Keratinocyte (primary cell): ENCODE data around the gene FSIP1. TPM values are rescaled to one million over a fixed set of nuclear protein-coding genes. Genes with fewer than 3 reads are reported as not detected.

Source experiments
- DNase-seq: peaks from one replicate; pipeline ENCODE4 v3.0.0-alpha.2; 2011; ENCODE audit warnings: low read depth, missing footprints, low spot score
- FAIRE-seq: peaks from 2 replicates; lab custom pipeline; 2011; peaks lifted over from hg19 to GRCh38; lab: Jason Lieb, UNC
- H2AFZ ChIP-seq: 2 replicates; pipeline ENCODE4 v1.6.0; 2012; ENCODE audit warnings: low read length, control low read depth, inconsistent platforms; ENCODE audit not compliant: control insufficient read depth
- H3K27ac ChIP-seq: 2 replicates; pipeline ENCODE4 v1.5.1; 2011; ENCODE audit warnings: low read length; ENCODE audit not compliant: control insufficient read depth, insufficient read depth
- H3K27me3 ChIP-seq: 3 replicates; pipeline ENCODE4 v1.6.0; 2011; ENCODE audit warnings: low read length; ENCODE audit not compliant: control insufficient read depth, insufficient read depth; ENCODE audit errors: extremely low read depth
- H3K36me3 ChIP-seq, 2 experiments: 2 replicates in 1 of 2; 3 replicates in 1 of 2; pipeline ENCODE4 v1.5.1; 2011; ENCODE audit warnings: low read length in 2 of 2, mild to moderate bottlenecking in 1 of 2; ENCODE audit not compliant: control insufficient read depth in 2 of 2, insufficient read depth in 2 of 2; ENCODE audit errors: extremely low read depth in 1 of 2
- H3K4me1 ChIP-seq: 3 replicates; pipeline ENCODE4 v1.5.1; 2011; ENCODE audit warnings: low read length; ENCODE audit not compliant: control insufficient read depth, insufficient read depth; ENCODE audit errors: extremely low read depth
- H3K4me2 ChIP-seq: 3 replicates; pipeline ENCODE4 v1.6.0; 2011; ENCODE audit warnings: low read depth, low read length; ENCODE audit not compliant: control insufficient read depth, insufficient read depth; ENCODE audit errors: extremely low read depth
- H3K4me3 ChIP-seq, 3 experiments: fragments of 200-600 bp in 1 of 3; sonication (generic) in 1 of 3; 2 replicates in 2 of 3; 3 replicates in 1 of 3; pipeline ENCODE4 v1.5.1; 2011 to 2016; ENCODE audit warnings: low read length in 3 of 3, mild to moderate bottlenecking in 3 of 3, control low read depth in 2 of 3, inconsistent platforms in 1 of 3, low read depth in 1 of 3, mixed read lengths in 1 of 3, mixed run types in 1 of 3, moderate library complexity in 1 of 3; ENCODE audit not compliant: control insufficient read depth in 2 of 3, insufficient read depth in 2 of 3; ENCODE audit errors: extremely low read depth in 1 of 3
- H3K79me2 ChIP-seq: 2 replicates; pipeline ENCODE4 v1.6.0; 2012; ENCODE audit warnings: low read length; ENCODE audit not compliant: control insufficient read depth, insufficient read depth
- H3K9ac ChIP-seq: 3 replicates; pipeline ENCODE4 v1.6.0; 2011; ENCODE audit warnings: low read length; ENCODE audit not compliant: control insufficient read depth, insufficient read depth; ENCODE audit errors: extremely low read depth
- H3K9me1 ChIP-seq: 3 replicates; pipeline ENCODE4 v1.6.0; 2011; ENCODE audit warnings: low read length; ENCODE audit not compliant: control insufficient read depth, insufficient read depth; ENCODE audit errors: extremely low read depth
- H3K9me3 ChIP-seq: 2 replicates; pipeline ENCODE4 v1.5.1; 2012; ENCODE audit warnings: low read depth, low read length; ENCODE audit not compliant: control insufficient read depth
- H4K20me1 ChIP-seq: 3 replicates; pipeline ENCODE4 v1.6.0; 2011; ENCODE audit warnings: low read length; ENCODE audit not compliant: control insufficient read depth, insufficient read depth; ENCODE audit errors: extremely low read depth
- CTCF ChIP-seq, 3 experiments: IDR thresholded peaks in 1 of 3; conservative IDR thresholded peaks in 1 of 3; optimal IDR thresholded peaks in 1 of 3; 2 replicates in 2 of 3; 3 replicates in 1 of 3; pipeline versions ENCODE3 to v1.5.1; 2011; ENCODE audit warnings: low read length in 3 of 3, mild to moderate bottlenecking in 3 of 3, moderate library complexity in 2 of 3, control low read depth in 1 of 3, inconsistent platforms in 1 of 3; ENCODE audit not compliant: insufficient read depth in 2 of 3; ENCODE audit errors: extremely low read depth in 1 of 3
- EZH2 ChIP-seq: IDR thresholded peaks from one replicate; pipeline ENCODE4 v1.6.1; 2012; ENCODE audit warnings: inconsistent platforms, mild to moderate bottlenecking, low read length, moderate library complexity
- dilution Hi-C: fragments of 300-500 bp; cut with MboI; formaldehyde crosslinking; loops from one replicate; pipeline ENCODE4 v1.7.0; 2020; ENCODE audit warnings: low sequenced_read_pairs; ENCODE audit not compliant: extremely low pct_ligation_motif_present
- polyA plus RNA-seq, 5 experiments: library from polyadenylated mRNA; depleted of rRNA in 3 of 5; stranded (reverse) in 3 of 5; stranded (forward) in 1 of 5; unstranded in 1 of 5; fragments of >200 nt; gene quantifications; 1 replicate in 1 of 5; 2 replicates in 3 of 5; 3 replicates in 1 of 5; pipeline versions ENCODE4 v1.2.1 to v1.2.3, GENCODE V29; 2011 to 2012; ENCODE audit warnings: missing spikeins in 2 of 5, low read depth in 1 of 5, low replicate concordance in 1 of 5

Gene FSIP1
- polyA plus RNA-seq, 1 donor (not counting 4 experiments of a cell fraction or from before 2014, with no cell fraction given), result 1.5 TPM

DNA sequence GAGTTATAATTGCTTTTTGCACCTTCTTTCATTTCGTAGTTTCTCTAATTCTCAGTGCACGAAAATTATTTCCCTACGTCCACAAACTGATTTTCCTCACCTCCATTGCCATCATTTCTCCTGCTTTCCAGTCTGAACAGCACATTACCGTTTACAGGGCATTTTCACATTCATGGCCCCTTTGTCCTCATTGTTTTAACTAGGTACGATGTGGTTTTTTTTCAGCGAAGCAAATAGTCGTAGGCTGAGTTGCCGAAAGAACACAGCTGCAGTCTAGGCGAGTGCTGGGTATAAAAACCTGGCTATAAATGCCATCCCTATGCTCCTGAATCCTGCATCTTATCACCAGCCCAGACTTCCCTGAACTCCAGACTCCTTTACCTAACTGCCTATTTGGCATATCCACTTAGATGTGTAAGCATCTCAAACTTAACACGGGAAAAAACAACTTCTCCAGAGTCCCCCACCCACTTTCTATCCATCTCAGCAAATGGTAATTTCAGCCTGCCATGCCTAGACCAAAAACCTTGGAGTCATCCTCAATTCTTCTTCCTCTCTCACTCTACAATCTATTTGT lies 691 bp upstream of the FSIP1 start:
- Histone ChIP-seq H3K9ac (peak overlapping the region; percentile 84), H3K79me2 (peaks cover 8% of the 10 kb centered on the region), H3K4me1 (peaks cover 11% of the 10 kb centered on the region), H3K4me2 (peak overlapping the region; percentile 94), H3K27ac (peak overlapping the region; percentile 76), H3K9me3 (no peaks in the 10 kb centered on the region), H3K9me1 (no peaks in the 10 kb centered on the region), H4K20me1 (no peaks in the 10 kb centered on the region), H2AFZ (peak overlapping the region; percentile 96), H3K36me3 (no peaks in the 10 kb centered on the region), H3K27me3 (no peaks in the 10 kb centered on the region), H3K4me3 (peak overlapping the region; percentile 73 to 86 (median 77))
- DNase-seq (no peak), FAIRE-seq (no peak)
- dilution Hi-C loops, result no loop called here
- TF ChIP-seq EZH2 (no peak), CTCF (optimal IDR thresholded peaks at IDR 0.05 in 1 of 3, IDR thresholded peaks at IDR 0.05 in 1 of 3, conservative IDR thresholded peaks at IDR 0.05 in 1 of 3; ENCODE audit: extremely low read depth in 1 of 3, insufficient read depth in 2 of 3, low read length in 3 of 3) (no peak)

GRCh38 chr15:39781967-39782302 lies 706 bp downstream of the FSIP1 start:
- Histone ChIP-seq H4K20me1 (no peaks in the 10 kb centered on the region), H3K9me1 (no peaks in the 10 kb centered on the region), H3K27ac (no peak overlapping the region), H3K4me3 (peak overlapping the region; percentile 45 to 77 (median 48)), H3K27me3 (no peaks in the 10 kb centered on the region), H3K4me2 (peak overlapping the region; percentile 63), H3K79me2 (peaks cover 8% of the 10 kb centered on the region), H3K9ac (no peak overlapping the region), H3K9me3 (no peaks in the 10 kb centered on the region), H3K4me1 (peaks cover 11% of the 10 kb centered on the region), H3K36me3 (no peaks in the 10 kb centered on the region), H2AFZ (peak overlapping the region; percentile 97)
- DNase-seq, result no peak
- no peak for TF ChIP-seq EZH2
- TF ChIP-seq CTCF (optimal IDR thresholded peaks at IDR 0.05 in 1 of 3, IDR thresholded peaks at IDR 0.05 in 1 of 3, conservative IDR thresholded peaks at IDR 0.05 in 1 of 3; ENCODE audit: extremely low read depth in 1 of 3, insufficient read depth in 2 of 3, low read length in 3 of 3), result no peak
- dilution Hi-C loops, result no loop called here
- no peak for FAIRE-seq
